Stimulated activated CD8-positive, alpha-beta memory T cell treated with anti-CD3 and anti-CD28 coated beads, Interleukin-7, amount 100 ng/mL, for 4 hours (primary cell): ENCODE results near the gene MGAT4B.

Experiments
- DNase-seq, 2 donors: peaks; one replicate each; pipeline ENCODE4 v3.0.0-alpha.2; 2020; ENCODE audit warnings: low read depth in 2 of 2

The MGAT4B gene

DNA sequence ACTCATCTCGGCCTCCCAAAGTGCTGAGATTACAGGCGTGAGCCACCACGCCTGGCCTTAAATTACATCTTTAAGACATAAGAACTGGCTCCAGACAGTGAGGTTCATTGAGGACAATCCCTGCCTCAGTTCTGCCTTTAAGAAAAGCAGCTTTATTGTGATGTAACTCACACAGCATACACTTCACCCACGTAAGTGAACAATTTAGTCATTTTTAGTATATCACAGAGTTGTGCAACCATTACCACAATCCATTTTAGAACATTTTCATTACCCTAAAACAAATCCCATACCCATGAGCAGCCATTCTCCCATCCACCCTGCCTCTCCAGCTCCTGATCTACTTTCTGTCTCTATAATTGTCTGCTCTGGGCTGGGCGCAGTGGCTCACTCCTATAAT lies 36.9 kb downstream of the MGAT4B start:
- no peak for DNase-seq

DNA sequence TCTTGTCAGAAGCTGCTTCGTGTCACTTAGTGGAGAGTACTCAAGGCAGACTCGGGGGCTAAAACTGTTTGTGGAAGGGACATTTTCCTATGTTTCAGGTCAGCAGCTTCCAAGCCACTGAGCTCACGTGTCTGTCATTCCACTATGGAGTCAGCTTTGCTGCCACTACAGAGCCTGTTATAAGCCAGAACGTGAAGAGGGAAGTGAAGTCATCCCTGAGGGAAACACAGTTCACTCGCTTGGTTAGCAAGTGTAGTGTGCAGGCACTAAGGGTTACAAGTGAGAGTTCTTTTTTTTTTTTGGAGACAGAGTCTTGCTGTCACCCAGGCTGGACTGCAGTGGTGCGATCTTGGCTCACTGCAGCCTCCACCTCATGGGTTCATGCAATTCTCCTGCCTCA lies 37.4 kb downstream of the MGAT4B start:
- DNase-seq, result no peak

DNA sequence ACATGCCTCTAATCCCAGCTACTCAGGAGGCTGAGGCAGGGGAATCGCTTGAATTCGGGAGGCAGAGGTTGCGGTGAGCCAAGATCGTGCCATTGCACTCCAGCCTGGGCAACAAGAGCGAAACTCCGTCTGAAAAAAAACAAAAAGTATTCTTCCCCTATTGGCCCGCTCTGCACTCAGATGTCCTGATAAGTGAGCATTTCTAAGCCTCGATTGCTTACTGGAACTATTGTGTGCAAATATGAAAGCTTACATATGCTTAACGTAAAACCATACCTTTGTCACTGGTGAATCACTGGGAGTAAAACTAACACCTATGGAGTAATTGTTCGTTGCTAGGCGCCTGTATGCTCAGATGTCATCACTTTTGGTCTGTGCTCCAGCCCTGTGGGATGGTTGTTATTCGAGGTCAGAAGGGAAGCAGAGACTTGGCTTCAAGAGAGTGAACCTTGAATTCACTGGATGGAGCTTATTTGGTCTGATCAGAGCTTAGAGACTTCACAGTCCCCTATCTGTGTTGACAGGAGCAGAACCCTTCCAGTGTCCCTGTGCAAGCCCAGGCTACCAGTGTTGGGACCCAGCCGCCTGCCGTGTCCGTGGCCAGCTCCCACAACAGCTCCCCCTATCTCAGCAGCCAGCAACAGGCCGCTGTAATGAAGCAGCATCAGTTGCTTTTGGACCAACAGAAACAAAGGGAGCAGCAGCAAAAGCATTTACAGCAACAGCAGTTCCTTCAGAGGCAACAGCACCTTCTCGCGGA lies 38.2 kb downstream of the MGAT4B start:
- no peak for DNase-seq

DNA sequence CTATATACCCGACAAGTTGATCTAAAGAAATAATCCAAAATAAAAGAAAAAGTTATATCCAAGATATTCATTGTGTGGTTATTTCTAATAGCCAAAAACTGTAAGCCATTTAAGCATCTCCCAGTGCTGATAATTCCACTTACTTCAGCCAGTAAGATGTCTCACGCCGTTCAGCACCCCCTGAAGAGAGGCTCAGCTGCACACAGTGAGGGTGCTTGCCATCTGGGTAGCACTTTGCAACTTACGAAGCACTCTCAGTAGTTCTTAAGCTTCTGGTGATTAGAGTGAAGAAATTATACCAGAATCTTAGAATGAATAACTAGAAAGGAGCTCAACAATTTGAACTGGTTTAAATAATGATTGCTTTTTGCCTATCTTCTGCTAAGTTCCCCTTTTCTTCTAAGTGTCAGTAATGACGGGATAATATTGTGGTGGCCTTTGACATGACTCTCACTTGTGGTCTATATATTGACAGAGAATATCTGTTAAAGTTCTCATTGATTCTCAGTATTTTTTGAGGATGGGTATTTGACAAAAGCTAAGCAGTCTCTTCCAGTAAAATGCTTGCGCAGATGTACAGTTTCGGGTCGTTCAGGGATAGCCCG lies 39.1 kb downstream of the MGAT4B start:
- no peak for DNase-seq

DNA sequence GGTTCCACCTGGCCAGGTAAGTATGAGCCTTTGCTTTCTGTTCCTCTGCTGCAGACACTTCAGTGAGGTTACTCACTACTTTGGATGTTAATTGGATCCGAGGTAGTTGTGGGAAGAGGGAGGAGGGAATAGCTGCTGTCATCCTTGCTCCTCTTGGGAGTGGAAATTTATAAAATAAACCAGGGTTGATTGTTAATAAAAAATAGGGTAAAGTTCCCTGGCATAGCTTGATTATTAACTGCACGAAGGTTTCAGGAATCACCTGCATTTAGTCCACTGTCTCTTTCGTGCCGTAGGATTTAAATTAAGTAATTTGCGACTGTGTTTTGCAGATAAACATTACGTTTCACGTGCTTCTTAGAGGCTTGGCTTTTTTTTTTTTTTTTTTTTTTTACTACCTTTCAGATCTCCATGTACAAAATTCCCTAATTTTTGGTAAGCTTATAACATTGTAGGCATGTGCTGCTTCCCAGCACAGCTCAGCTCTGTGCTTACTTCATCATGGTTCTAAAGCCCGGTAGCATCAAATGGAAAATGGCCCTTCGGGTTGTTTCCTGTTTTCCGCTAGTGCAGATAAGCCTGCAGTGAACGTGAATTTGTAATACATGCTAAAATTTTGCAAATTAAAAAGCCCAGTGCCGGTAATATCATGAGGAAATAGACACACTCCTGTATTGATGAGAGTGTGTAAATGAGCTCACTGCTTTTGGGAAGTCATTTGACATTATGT lies 39.8 kb downstream of the MGAT4B start:
- DNase-seq, result no peak

DNA sequence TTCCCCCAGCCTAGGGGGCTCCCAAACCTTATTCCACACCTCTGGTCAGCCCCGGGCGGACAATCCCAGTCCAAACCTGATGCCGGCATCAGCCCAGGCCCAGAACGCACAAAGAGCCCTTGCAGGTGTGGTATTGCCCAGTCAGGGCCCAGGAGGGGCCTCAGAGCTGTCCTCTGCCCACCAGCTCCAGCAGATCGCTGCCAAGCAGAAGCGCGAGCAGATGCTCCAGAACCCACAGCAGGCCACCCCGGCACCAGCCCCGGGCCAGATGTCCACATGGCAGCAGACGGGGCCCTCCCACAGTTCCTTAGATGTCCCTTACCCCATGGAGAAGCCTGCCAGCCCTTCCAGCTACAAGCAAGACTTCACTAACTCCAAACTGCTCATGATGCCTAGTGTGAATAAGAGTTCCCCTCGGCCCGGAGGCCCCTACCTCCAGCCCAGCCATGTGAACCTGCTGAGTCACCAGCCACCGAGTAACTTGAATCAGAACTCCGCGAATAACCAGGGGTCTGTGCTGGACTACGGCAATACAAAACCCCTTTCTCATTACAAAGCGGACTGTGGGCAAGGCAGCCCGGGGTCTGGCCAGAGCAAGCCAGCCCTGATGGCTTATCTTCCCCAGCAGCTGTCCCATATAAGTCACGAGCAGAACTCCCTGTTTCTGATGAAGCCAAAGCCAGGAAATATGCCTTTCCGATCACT lies 40.5 kb downstream of the MGAT4B start:
- no peak for DNase-seq

DNA sequence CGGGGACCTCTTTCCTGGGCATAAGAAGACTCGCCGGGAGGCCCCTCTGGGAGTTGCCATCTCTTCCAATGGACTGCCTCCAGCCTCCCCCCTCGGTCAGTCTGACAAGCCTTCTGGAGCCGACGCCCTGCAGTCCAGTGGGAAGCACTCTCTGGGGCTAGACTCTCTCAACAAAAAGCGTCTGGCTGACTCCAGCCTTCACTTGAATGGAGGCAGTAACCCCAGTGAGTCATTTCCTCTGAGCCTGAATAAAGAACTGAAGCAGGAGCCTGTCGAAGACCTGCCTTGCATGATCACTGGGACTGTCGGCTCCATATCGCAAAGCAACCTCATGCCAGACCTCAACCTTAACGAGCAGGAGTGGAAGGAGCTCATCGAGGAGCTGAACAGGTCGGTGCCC lies 41.3 kb downstream of the MGAT4B start:
- DNase-seq, result no peak

DNA sequence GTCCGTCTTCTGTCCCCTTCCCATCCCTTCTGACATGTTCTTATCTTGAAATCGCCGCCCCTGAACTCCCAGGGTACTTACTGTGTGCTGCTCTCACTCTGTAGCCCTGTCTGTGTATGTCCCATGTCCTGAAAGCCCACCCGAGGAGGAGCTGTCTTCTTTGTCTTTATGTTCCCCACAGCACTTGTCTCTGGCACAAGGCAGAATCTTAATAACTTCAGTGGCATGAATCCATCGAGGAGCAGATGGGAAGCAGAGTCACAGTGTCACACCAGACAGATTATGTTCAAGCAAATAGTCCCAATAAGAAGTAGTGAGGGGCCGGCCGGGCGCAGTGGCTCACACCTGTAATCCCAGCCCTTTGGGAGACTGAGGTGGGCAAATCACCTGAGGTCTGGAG lies 42.6 kb downstream of the MGAT4B start:
- no peak for DNase-seq

DNA sequence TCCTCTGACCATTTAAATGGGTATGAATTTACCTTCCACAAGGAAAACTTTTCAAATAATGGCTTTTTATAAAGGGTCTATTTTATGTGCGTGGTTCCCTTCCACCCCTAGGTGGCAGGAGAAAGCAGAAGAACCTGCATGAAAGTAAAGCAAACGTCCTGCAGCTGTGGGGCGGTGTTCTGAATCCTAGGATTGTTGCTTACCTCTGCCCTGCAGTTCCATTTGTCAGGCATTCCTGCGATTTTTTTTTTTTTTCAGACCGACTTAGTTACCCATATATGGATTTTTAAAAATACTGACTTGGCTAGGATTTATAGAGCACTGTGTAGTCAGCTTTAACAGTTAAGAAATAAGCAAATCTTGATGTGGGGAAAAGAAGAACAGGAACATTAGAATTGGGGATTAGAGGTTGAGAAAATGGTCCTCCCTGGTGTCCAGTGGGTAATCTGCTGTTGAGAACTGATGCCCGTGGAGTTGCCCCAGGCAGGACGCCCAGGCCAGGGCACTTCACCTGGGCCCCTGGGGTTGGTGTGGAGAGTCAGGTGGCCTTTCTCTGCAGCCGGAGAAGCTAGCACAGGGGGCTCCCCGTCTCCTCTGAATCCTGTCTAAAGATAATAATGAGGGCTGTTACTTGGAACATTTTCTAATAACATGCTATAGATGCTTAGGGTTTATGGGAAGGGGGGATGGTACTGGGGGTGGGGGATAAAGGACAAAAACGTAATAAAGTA lies 43.3 kb downstream of the MGAT4B start:
- DNase-seq, result peak; percentile 17 to 21

DNA sequence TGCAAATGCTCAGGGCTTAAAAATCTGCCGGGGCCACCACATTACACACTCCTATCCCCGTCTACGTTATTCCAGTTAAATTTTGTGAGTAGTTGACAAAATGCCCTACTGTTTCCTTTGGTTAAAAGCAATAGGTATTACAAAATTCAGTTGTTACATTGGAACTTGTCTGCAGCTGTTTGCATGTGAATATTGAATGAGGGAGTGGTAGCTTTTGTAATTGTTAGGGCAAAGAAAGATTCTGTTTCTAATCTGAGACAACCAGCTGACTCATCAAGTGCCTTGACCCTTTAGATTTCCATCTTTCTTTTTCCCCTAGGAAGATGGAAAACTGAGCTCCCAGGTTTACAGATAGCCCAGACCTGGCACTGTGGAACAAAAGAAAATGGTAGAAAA lies 43.9 kb downstream of the MGAT4B start:
- DNase-seq, result no peak

DNA sequence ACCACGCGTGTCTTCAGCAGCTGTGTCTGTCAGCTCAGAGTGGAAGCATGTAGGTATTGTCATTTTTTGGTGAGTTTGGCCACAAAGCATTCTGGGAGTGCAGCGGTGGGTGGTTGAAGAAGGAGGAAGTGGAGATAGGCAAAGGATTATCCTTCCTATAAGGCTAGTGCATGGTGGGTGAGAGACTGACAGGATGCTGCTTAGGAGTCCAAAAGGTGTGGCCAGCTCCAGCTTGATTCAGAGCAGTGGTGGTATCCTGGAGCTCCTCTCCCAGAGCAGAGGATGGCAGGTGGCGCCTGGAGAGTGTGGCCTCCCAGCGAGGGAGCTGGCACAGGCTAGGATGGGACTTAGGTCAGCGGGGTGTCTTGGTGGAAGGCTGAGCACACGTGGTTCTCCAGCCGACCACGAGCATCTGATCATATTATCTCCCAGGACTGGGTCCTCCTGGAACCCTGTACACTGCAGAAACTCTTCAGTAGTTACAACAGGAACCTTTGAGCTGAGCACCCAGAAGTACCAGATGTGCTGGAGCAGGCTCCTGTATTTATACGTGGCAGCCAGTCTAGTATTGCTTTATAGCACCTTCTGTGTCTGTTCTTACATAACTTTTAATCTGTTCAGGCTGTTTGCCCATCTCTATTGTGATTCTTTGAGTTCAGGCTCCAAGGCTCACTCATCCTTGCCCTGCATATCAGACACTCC lies 44.4 kb downstream of the MGAT4B start:
- no peak for DNase-seq

DNA sequence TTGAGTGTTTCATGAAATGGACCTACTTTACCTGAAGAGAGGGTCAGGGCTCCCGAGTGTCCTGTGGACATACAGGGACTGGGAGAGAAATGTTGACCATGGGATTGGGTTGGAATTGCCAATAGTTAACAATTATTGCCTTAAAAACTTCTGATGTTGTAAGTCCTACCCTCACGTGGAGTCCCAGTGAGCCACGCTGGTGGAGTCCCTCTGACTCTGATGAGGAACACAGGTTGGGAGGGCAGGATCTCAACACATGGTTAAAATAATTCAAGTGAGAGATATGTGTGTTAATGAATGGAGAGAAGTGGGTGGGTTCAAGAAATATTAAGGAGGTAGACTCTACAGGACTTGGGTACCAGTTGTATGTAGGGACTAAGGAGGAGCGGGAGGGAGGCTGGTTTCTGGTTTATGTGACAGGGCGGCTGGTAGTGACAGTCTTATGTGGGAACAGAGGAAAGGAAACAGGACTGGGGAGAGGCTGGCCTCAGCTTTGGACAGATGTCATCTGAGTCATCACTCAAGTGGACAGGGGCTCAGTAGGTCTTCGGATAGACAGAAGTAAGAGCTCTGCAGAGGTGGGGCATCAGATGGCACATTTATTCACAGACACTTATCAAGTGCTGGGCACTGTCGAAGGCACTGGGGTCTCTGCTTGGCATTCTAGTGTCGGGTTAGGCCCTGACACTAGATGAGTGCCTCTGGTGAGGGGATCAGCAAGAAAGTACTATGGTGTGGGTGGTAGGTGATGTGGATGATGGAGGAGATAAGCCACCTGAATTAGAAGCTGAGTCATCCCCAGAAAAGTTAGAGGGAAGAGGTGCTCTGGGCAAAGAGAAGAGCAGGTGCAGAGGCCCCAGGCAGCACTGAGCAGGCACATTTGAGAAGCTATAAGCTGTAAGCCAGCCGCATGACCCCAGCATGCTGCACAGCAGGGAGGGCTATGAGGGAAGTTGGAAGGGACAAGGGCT lies 46.8 kb downstream of the MGAT4B start:
- DNase-seq, result peak in 1 of 2 donors; percentile 16

DNA sequence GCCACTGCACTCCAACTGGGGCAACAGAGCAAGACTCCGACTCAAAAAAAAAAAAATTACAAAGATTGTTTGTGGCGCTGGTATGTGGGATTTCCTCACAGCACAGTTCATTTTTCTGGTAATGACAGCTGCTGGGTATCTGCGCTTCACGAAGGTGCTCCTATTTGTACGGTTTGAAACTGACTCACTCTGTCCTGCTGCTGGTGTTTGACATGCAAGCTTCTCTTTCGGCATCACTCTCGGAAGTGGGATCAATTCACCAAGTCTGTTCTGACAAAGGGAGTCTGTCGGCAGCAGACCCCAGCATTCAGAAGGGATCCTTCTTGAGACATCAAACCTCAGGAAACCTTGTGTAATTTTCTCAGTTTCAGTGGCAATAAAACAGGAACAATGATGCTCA lies 47.7 kb downstream of the MGAT4B start:
- no peak for DNase-seq

DNA sequence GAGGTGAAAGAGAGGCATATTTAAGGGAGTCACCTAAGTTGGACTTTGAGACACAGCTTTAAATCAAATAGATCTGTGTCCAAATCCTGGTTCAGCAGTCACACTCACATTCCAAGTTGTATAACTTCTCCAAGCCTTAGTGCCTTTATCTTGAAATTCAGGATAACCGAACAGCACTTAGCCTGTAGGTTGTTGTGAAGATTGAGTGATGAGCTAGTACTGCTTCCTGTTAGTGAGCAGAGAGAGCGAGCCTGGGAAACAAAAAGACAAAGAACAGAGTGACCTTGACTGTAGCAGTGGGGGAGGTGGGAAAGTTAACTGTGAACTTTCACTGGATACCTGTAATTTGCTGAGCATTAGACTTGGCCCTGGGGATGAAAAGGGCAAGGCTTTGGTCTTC lies 51.6 kb downstream of the MGAT4B start:
- no peak for DNase-seq

DNA sequence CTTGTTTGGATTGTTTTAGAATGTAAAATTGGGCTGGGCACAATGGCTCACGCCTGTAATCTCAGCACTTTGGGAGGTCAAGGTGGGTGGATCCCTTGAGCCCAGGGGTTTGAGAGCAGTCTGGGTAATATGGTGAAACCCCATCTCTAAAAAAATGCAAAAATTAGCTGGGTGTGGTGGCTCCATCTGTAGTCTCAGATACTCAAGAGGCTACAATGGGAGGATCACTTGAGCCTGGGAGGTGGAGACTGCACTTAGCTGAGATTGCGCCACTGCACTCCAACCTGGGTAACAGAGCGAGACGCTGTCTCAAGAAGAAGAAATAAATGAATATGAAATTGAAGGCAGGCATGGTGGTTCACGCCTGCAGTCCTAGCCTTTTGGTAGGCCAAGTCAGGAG lies 52.7 kb downstream of the MGAT4B start:
- no peak for DNase-seq

DNA sequence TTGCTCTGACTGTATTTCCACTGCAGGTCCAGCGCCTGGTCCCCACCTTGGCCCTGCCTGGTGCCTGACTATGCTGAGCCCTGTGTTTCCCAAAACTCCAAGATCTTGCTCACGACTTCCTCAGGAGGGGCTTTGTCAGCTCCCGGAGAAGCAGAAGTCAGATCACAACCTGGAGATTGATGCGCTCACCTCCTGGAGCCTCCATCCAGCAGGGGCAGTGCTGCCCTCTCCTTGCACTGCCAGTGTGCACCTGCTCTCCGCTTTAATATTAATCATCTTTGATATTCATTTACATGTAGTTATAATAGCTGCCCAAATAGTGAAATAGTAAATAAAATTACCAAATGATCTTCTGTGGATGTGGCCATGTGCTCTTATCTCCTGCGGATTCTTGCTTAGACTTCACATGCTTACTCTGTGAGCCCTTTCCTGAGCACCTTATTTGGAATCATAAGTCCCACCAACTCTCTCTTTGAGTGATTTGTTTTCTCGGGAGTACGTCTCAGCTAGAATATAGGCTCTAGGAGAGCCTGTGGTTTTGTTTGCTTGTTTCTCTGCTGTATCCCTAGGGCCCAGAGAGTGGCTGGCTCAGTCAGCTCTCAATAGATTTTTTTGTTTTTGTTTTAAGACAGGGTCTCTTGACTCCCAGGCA lies 56.7 kb downstream of the MGAT4B start:
- no peak for DNase-seq

DNA sequence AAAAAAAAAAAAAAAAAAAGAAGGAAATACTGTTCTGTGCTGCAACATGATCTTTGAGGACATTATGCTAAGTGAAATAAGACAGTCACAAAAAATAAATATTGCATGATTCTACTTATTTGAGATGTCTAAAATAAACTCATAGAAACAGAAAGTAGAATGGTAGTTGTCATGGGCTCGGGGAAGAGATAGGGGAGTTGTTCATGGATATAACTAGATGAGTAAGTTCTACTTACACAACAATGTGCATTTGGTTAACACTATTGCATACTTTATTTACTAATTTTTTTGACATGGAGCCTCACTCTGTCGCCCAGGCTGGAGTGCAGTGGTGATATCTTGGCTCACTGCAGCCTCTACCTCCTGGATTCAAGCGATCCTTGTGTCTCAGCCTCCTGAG lies 58.9 kb downstream of the MGAT4B start:
- DNase-seq, result no peak
